Left ventricle myocardium inferior (tissue), 1 donor: ENCODE results near the gene AVPR1B. TPM values are rescaled to one million over a fixed set of nuclear protein-coding genes. Genes with fewer than 3 reads are reported as not detected.

Experiments used
- DNase-seq: peaks from one replicate; pipeline ENCODE4 v3.0.0-alpha.2; 2020
- H3K27ac ChIP-seq: fragments of 200-600 bp; replicated peaks from 2 replicates; pipeline ENCODE4 v1.8.0; 2021
- H3K27me3 ChIP-seq: fragments of 200-600 bp; 2 replicates; pipeline ENCODE4 v1.8.0; 2021; ENCODE audit warnings: low read depth
- H3K36me3 ChIP-seq: fragments of 200-600 bp; 2 replicates; pipeline ENCODE4 v1.8.0; 2021
- H3K4me1 ChIP-seq: fragments of 200-600 bp; 2 replicates; pipeline ENCODE4 v1.8.0; 2021
- H3K4me3 ChIP-seq: fragments of 200-600 bp; 2 replicates; pipeline ENCODE4 v1.8.0; 2021; ENCODE audit warnings: mild to moderate bottlenecking, moderate library complexity
- H3K9me3 ChIP-seq: fragments of 200-600 bp; replicated peaks from 2 replicates; pipeline ENCODE4 v1.8.0; 2021
- CTCF ChIP-seq: fragments of 200-600 bp; IDR thresholded peaks from 2 replicates; pipeline ENCODE4 v1.8.0; 2021; ENCODE audit warnings: antibody characterized with exemption, mild to moderate bottlenecking, borderline replicate concordance
- intact Hi-C: fragments of 100-400 bp; cut with micrococcal nuclease; formaldehyde crosslinking; loops from one replicate; pipeline ENCODE4 v1.11.0; 2022
- total RNA-seq: library from RNA; stranded (reverse); fragmentation: NEBNext Ultra II Directional; extraction: Animal tissue kit (Norgen Biotek cat#: 25700); gene quantifications from one replicate; pipeline ENCODE4 v1.2.1, GENCODE V29; 2021
- donor health status: DM: no; HTN: yes; CAD: no; lungs with severe emphysema.

AVPR1B gene
- total RNA-seq, 1 donor from 2014 or later = not detected

- Histone ChIP-seq H3K36me3 (no peaks in the 10 kb centered on the region), H3K27ac (no peak overlapping the region), H3K9me3 (no peaks in the 10 kb centered on the region), H3K4me3 (no peak overlapping the region), H3K27me3 (no peaks in the 10 kb centered on the region), H3K4me1 (no peaks in the 10 kb centered on the region)
- no peak for TF ChIP-seq CTCF
- DNase-seq = no peak
- intact Hi-C loops = no loop called here
Measured at GRCh38 chr1:206111271-206111927, 5.8 kb downstream of the AVPR1B start.

GRCh38 chr1:206110820-206111219, 6.4 kb downstream of the AVPR1B start:
- Histone ChIP-seq H3K9me3 (no peaks in the 10 kb centered on the region), H3K27me3 (no peaks in the 10 kb centered on the region), H3K36me3 (no peaks in the 10 kb centered on the region), H3K27ac (no peak overlapping the region), H3K4me1 (no peaks in the 10 kb centered on the region), H3K4me3 (no peak overlapping the region)
- intact Hi-C loops = no loop called here
- DNase-seq = no peak
- no peak for TF ChIP-seq CTCF

GRCh38 chr1:206110161-206110560, 7.0 kb downstream of the AVPR1B start:
- no peak for TF ChIP-seq CTCF
- DNase-seq = no peak
- H3K4me3 ChIP-seq = no peak overlapping the region
- H3K36me3 ChIP-seq = no peaks in the 10 kb centered on the region
- no peak overlapping the region for H3K27ac ChIP-seq
- no peaks in the 10 kb centered on the region for H3K9me3 ChIP-seq
- H3K27me3 ChIP-seq = no peaks in the 10 kb centered on the region
- H3K4me1 ChIP-seq = no peaks in the 10 kb centered on the region
- intact Hi-C loops = no loop called here

- intact Hi-C loops = loop anchor here (5.0 to 10.0 kb wide), 2 partner anchors 75 to 127 kb away; no protein-coding TSS in a partner anchor
Measured at GRCh38 chr1:206109718-206110117, 7.5 kb downstream of the AVPR1B start.

GRCh38 chr1:206108635-206109034, 8.6 kb downstream of the AVPR1B start:
- Histone ChIP-seq H3K27me3 (no peaks in the 10 kb centered on the region), H3K36me3 (no peaks in the 10 kb centered on the region), H3K4me3 (no peak overlapping the region), H3K4me1 (no peaks in the 10 kb centered on the region), H3K27ac (no peak overlapping the region), H3K9me3 (no peaks in the 10 kb centered on the region)
- no peak for TF ChIP-seq CTCF
- no peak for DNase-seq
- intact Hi-C loops = loop anchor here (5.0 to 10.0 kb wide), 2 partner anchors 74 to 126 kb away; no protein-coding TSS in a partner anchor

More at GRCh38 chr1:206109718-206110117, 7.5 kb downstream of the AVPR1B start:
- Histone ChIP-seq H3K4me1 (no peaks in the 10 kb centered on the region), H3K36me3 (no peaks in the 10 kb centered on the region), H3K9me3 (no peaks in the 10 kb centered on the region), H3K4me3 (no peak overlapping the region), H3K27me3 (no peaks in the 10 kb centered on the region), H3K27ac (no peak overlapping the region)
- TF ChIP-seq CTCF = no peak
- DNase-seq = no peak
